ENCODE data around the gene SLC25A17.
"Not testable (repeated sequence)": the region's sequence is repeated elsewhere in the genome, so short reads cannot be mapped to it uniquely, and the experiment has no call there.

The SLC25A17 gene

GRCh38 chr22:40753114-40753513 is 66.0 kb downstream of the SLC25A17 start:
- no peak for DNase-seq (ENCODE audit: low read depth)

- DNase-seq (ENCODE audit: low read depth): no peak
Measured at GRCh38 chr22:40751250-40751649, 67.9 kb downstream of the SLC25A17 start.

GRCh38 chr22:40749829-40750228 is 69.3 kb downstream of the SLC25A17 start:
- no peak for DNase-seq (ENCODE audit: low read depth)

GRCh38 chr22:40748388-40749355 is 70.5 kb downstream of the SLC25A17 start:
- no peak for DNase-seq (ENCODE audit: low read depth)

GRCh38 chr22:40747361-40747760 is 71.8 kb downstream of the SLC25A17 start:
- no peak for DNase-seq (ENCODE audit: low read depth)

GRCh38 chr22:40746428-40747220 is 72.5 kb downstream of the SLC25A17 start:
- DNase-seq (ENCODE audit: low read depth): no peak

- no peak for DNase-seq (ENCODE audit: low read depth)
Measured at GRCh38 chr22:40743768-40744167, 75.4 kb downstream of the SLC25A17 start.

- no peak for DNase-seq (ENCODE audit: low read depth)
Measured at GRCh38 chr22:40741116-40741515, 78.0 kb downstream of the SLC25A17 start.

- DNase-seq (ENCODE audit: low read depth): no peak
Measured at GRCh38 chr22:40739721-40740120, 79.4 kb downstream of the SLC25A17 start.

- no peak for DNase-seq (ENCODE audit: low read depth)
Measured at GRCh38 chr22:40733919-40734318, 85.2 kb downstream of the SLC25A17 start.

- no peak for DNase-seq (ENCODE audit: low read depth)
Measured at GRCh38 chr22:40732999-40733292, 86.2 kb downstream of the SLC25A17 start.

GRCh38 chr22:40729284-40729683 is 89.9 kb downstream of the SLC25A17 start:
- DNase-seq (ENCODE audit: low read depth): no peak

- no peak for DNase-seq (ENCODE audit: low read depth)
Measured at GRCh38 chr22:40728731-40729189, 90.4 kb downstream of the SLC25A17 start.

- DNase-seq (ENCODE audit: low read depth): no peak
Measured at GRCh38 chr22:40727964-40728615, 91.1 kb downstream of the SLC25A17 start.

- no peak for DNase-seq (ENCODE audit: low read depth)
Measured at GRCh38 chr22:40727070-40727963, 91.8 kb downstream of the SLC25A17 start.

- no peak for DNase-seq (ENCODE audit: low read depth)
Measured at GRCh38 chr22:40726514-40726913, 92.6 kb downstream of the SLC25A17 start.

- DNase-seq (ENCODE audit: low read depth): no peak
Measured at GRCh38 chr22:40723396-40723933, 95.7 kb downstream of the SLC25A17 start.

- no peak for DNase-seq (ENCODE audit: low read depth)
Measured at GRCh38 chr22:40721266-40721665, 97.9 kb downstream of the SLC25A17 start.

- no peak for DNase-seq (ENCODE audit: low read depth)
Measured at GRCh38 chr22:40720538-40721256, 98.4 kb downstream of the SLC25A17 start.

GRCh38 chr22:40720156-40720537 is 99.0 kb downstream of the SLC25A17 start:
- not testable (repeated sequence) for DNase-seq (ENCODE audit: low read depth)

All from stimulated activated CD8-positive, alpha-beta memory T cell treated with anti-CD3 and anti-CD28 coated beads, Interleukin-7, amount 100 ng/mL, for 24 hours (primary cell).